Endothelial cell of umbilical vein (primary cell): ENCODE data around the gene ADGRL3. TPM values are rescaled to one million over a fixed set of nuclear protein-coding genes. Genes with fewer than 3 reads are reported as not detected.
"Not testable (repeated sequence)": the region's sequence is repeated elsewhere in the genome, so short reads cannot be mapped to it uniquely, and the experiment has no call there.

Source experiments
- BruUV-seq: library from RNA; stranded (reverse); fragments of 400-500 nt; replicated peaks from 2 replicates; lab custom pipeline; 2021; lab: Mats Ljungman, UMichigan
- CTCF ChIA-PET: fragments of 300-600, 350-600 bp; sonication (Branson Sonifier 250); formaldehyde crosslinking; loops from one replicate; lab custom pipeline; 2021; ENCODE audit warnings: antibody characterized with exemption, inconsistent platforms; lab: Charles Lee
- POLR2A ChIA-PET: fragments of 300-600, 350-600 bp; sonication (Branson Sonifier 250); formaldehyde crosslinking; loops from one replicate; lab custom pipeline; 2021; ENCODE audit warnings: antibody characterized with exemption, inconsistent platforms; lab: Charles Lee
- DNase-seq: peaks from one replicate; pipeline ENCODE4 v3.0.0-alpha.2; 2011; ENCODE audit warnings: low read depth, low spot score
- FAIRE-seq: peaks from 2 replicates; lab custom pipeline; 2011; peaks lifted over from hg19 to GRCh38; lab: Jason Lieb, UNC
- H2AFZ ChIP-seq: 2 replicates; pipeline ENCODE4 v1.6.0; 2012; ENCODE audit warnings: low read depth, low read length, control low read depth, inconsistent platforms
- H3K27ac ChIP-seq: 2 replicates; pipeline ENCODE4 v1.5.1; 2011; ENCODE audit warnings: low read depth, mild to moderate bottlenecking, control low read depth, low read length, moderate library complexity; ENCODE audit not compliant: insufficient read depth
- H3K27me3 ChIP-seq, 2 experiments: 2 replicates each; pipeline versions ENCODE4 v1.6.0 to v1.6.1; 2011; ENCODE audit warnings: low read length in 2 of 2, mixed read lengths in 1 of 2; ENCODE audit not compliant: control insufficient read depth in 2 of 2, insufficient read depth in 2 of 2
- H3K36me3 ChIP-seq, 2 experiments: 2 replicates in 1 of 2; 3 replicates in 1 of 2; pipeline ENCODE4 v1.5.1; 2011; ENCODE audit warnings: low read length in 2 of 2, mild to moderate bottlenecking in 1 of 2, moderate library complexity in 1 of 2; ENCODE audit not compliant: control insufficient read depth in 2 of 2, insufficient read depth in 2 of 2; ENCODE audit errors: extremely low read depth in 1 of 2
- H3K4me1 ChIP-seq: 3 replicates; pipeline ENCODE4 v1.5.1; 2011; ENCODE audit warnings: mild to moderate bottlenecking, low read length; ENCODE audit not compliant: control insufficient read depth, insufficient read depth; ENCODE audit errors: extremely low read depth
- H3K4me2 ChIP-seq: 2 replicates; pipeline ENCODE4 v1.6.1; 2011; ENCODE audit warnings: low read length, control low read depth, mixed read lengths; ENCODE audit not compliant: insufficient read depth
- H3K4me3 ChIP-seq, 3 experiments: fragments of 200-600 bp in 1 of 3; sonication (generic), shearing (Covaris generic) in 1 of 3; replicated peaks in 1 of 3; 2 replicates each; pipeline ENCODE4 v1.5.1; 2011 to 2016; ENCODE audit warnings: control low read depth in 3 of 3, low read length in 3 of 3, mild to moderate bottlenecking in 2 of 3, inconsistent platforms in 1 of 3, low read depth in 1 of 3, moderate library complexity in 1 of 3; ENCODE audit not compliant: insufficient read depth in 1 of 3
- H3K79me2 ChIP-seq: 2 replicates; pipeline ENCODE4 v1.6.0; 2012; ENCODE audit warnings: low read length, inconsistent platforms; ENCODE audit not compliant: control insufficient read depth, insufficient read depth
- H3K9ac ChIP-seq: replicated peaks from 2 replicates; pipeline ENCODE3; 2011; ENCODE audit warnings: low read length, control low read depth; ENCODE audit not compliant: insufficient read depth; ENCODE audit errors: extremely low read depth
- H3K9me1 ChIP-seq: replicated peaks from 3 replicates; pipeline ENCODE4 v1.6.0; 2011; ENCODE audit warnings: mild to moderate bottlenecking, low read length; ENCODE audit not compliant: control insufficient read depth, insufficient read depth; ENCODE audit errors: extremely low read depth
- H3K9me3 ChIP-seq: replicated peaks from 2 replicates; pipeline ENCODE4 v1.5.1; 2012; ENCODE audit warnings: low read length, inconsistent platforms; ENCODE audit not compliant: control insufficient read depth, insufficient read depth
- H4K20me1 ChIP-seq: replicated peaks from 2 replicates; pipeline ENCODE3; 2011; ENCODE audit warnings: mild to moderate bottlenecking, low read length; ENCODE audit not compliant: control insufficient read depth, insufficient read depth; ENCODE audit errors: extremely low read depth
- EZH2 ChIP-seq: IDR thresholded peaks from 2 replicates; pipeline ENCODE4 v1.6.1; 2012; ENCODE audit warnings: borderline replicate concordance, low read depth, mild to moderate bottlenecking, moderate library complexity, low read length, inconsistent platforms; ENCODE audit not compliant: severe bottlenecking
- FOS ChIP-seq: IDR thresholded peaks from 2 replicates; pipeline ENCODE4 v1.6.1; 2011; ENCODE audit warnings: mild to moderate bottlenecking, low read length, moderate library complexity, borderline replicate concordance; ENCODE audit not compliant: insufficient read depth
- GATA2 ChIP-seq: IDR thresholded peaks from 2 replicates; pipeline ENCODE4 v1.7.0; 2011; ENCODE audit warnings: low read depth, mild to moderate bottlenecking, moderate library complexity, mixed read lengths, low read length; ENCODE audit not compliant: insufficient read length, insufficient read depth
- JUN ChIP-seq: IDR thresholded peaks from 2 replicates; pipeline ENCODE4 v1.6.1; 2011; ENCODE audit warnings: borderline replicate concordance, low read depth; ENCODE audit not compliant: insufficient read length, insufficient read depth
- MAX ChIP-seq: IDR thresholded peaks from 2 replicates; pipeline ENCODE4 v1.6.1; 2011; ENCODE audit not compliant: insufficient read depth, insufficient read length
- MYC ChIP-seq: IDR thresholded peaks from one replicate; pipeline ENCODE4 v1.6.1; 2011; ENCODE audit warnings: mild to moderate bottlenecking, low read depth, low read length
- POLR2A ChIP-seq: IDR thresholded peaks from 2 replicates; pipeline ENCODE4 v1.6.1; 2012; ENCODE audit warnings: low read depth, mild to moderate bottlenecking, control low read depth, low read length
- POLR2AphosphoS5 ChIP-seq: IDR thresholded peaks from 2 replicates; pipeline ENCODE4 v1.6.1; 2012; ENCODE audit warnings: low read depth, mild to moderate bottlenecking, control low read depth, low read length, moderate library complexity; ENCODE audit not compliant: insufficient read depth
- dilution Hi-C: fragments of 300-500 bp; cut with MboI; formaldehyde crosslinking; loops from one replicate; pipeline ENCODE4 v1.15.0; 2019; ENCODE audit warnings: low sequenced_read_pairs; ENCODE audit not compliant: extremely low pct_ligation_motif_present
- intact Hi-C: fragments of 100-400 bp; cut with micrococcal nuclease; formaldehyde crosslinking; loops from one replicate; pipeline ENCODE4 v1.10.0; 2022
- polyA plus RNA-seq, 4 experiments: library from polyadenylated mRNA; depleted of rRNA in 3 of 4; stranded (reverse) in 3 of 4; unstranded in 1 of 4; fragments of >200 nt; gene quantifications; 2 replicates each; pipeline versions ENCODE4 v1.2.1 to v1.2.3, GENCODE V29; 2011 to 2012; ENCODE audit warnings: missing spikeins in 1 of 4
- total RNA-seq: library from RNA; stranded (reverse); gene quantifications from 2 replicates; pipeline ENCODE4 v1.2.3, GENCODE V29; 2021
- TF ChIP-seq, protein P1 (sequence below), 2 donors: IDR thresholded peaks; 1 replicate in 1 of 2; 2 replicates in 1 of 2; pipeline ENCODE4 v1.5.1; 2011; ENCODE audit warnings: low read length in 2 of 2, mild to moderate bottlenecking in 2 of 2, moderate library complexity in 2 of 2, control low read depth in 1 of 2, inconsistent platforms in 1 of 2, low read depth in 1 of 2; ENCODE audit not compliant: insufficient read depth in 1 of 2; ENCODE audit errors: extremely low read depth in 1 of 2

ADGRL3 gene
- total and polyA plus RNA-seq, 2 donors (not counting 3 experiments of a cell fraction or from before 2014, with no cell fraction given): not detected

- intact Hi-C loops: no loop called here
- no peaks in the 10 kb centered on the region for H3K9me3 ChIP-seq
- H3K4me2 ChIP-seq: no peak overlapping the region
- no peaks in the 10 kb centered on the region for H3K36me3 ChIP-seq
- dilution Hi-C loops: no loop called here
- CTCF ChIA-PET: no interaction called here
- H3K4me3 ChIP-seq: no peak overlapping the region
- FAIRE-seq: no peak
- TF ChIP-seq EZH2 (no peak), JUN (no peak), MYC (no peak), POLR2A (no peak), POLR2AphosphoS5 (no peak), FOS (no peak), GATA2 (no peak), MAX (no peak)
- TF ChIP-seq, protein P1, sequence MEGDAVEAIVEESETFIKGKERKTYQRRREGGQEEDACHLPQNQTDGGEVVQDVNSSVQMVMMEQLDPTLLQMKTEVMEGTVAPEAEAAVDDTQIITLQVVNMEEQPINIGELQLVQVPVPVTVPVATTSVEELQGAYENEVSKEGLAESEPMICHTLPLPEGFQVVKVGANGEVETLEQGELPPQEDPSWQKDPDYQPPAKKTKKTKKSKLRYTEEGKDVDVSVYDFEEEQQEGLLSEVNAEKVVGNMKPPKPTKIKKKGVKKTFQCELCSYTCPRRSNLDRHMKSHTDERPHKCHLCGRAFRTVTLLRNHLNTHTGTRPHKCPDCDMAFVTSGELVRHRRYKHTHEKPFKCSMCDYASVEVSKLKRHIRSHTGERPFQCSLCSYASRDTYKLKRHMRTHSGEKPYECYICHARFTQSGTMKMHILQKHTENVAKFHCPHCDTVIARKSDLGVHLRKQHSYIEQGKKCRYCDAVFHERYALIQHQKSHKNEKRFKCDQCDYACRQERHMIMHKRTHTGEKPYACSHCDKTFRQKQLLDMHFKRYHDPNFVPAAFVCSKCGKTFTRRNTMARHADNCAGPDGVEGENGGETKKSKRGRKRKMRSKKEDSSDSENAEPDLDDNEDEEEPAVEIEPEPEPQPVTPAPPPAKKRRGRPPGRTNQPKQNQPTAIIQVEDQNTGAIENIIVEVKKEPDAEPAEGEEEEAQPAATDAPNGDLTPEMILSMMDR (IDR thresholded peaks at IDR 0.05; ENCODE audit: extremely low read depth in 1 of 2, insufficient read depth in 1 of 2, low read depth in 1 of 2, low read length in 2 of 2): no peak
- H3K27me3 ChIP-seq: no peaks in the 10 kb centered on the region
- H4K20me1 ChIP-seq: no peaks in the 10 kb centered on the region
- H3K79me2 ChIP-seq: no peaks in the 10 kb centered on the region
- no peak for DNase-seq
- POLR2A ChIA-PET: no interaction called here
- no peaks in the 10 kb centered on the region for H3K9me1 ChIP-seq
- no peak overlapping the region for H3K9ac ChIP-seq
- no peak overlapping the region for H3K27ac ChIP-seq
- BruUV-seq: no TSS peak
- H3K4me1 ChIP-seq: no peaks in the 10 kb centered on the region
- H2AFZ ChIP-seq: no peak overlapping the region
These were observed 553.6 kb downstream of the ADGRL3 start for GRCh38 chr4:61753739-61754138.

DNA sequence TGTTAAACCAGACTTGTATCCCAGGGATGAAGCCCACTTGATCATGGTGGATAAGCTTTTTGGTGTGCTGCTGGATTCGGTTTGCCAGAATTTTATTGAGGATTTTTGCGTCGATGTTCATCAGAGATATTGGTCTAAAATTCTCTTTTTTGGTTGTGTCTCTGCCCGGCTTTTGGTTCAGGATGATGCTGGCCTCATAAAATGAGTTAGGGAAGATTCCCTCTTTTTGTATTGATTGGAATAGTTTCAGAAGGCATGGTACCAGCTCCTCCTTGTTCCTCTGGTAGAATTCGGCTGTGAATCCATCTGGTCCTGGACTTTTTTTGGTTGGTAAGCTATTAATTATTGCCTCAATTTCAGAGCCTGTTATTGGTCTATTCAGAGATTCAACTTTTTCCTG is 556.8 kb downstream of the ADGRL3 start:
- dilution Hi-C loops: not testable (repeated sequence)

DNA sequence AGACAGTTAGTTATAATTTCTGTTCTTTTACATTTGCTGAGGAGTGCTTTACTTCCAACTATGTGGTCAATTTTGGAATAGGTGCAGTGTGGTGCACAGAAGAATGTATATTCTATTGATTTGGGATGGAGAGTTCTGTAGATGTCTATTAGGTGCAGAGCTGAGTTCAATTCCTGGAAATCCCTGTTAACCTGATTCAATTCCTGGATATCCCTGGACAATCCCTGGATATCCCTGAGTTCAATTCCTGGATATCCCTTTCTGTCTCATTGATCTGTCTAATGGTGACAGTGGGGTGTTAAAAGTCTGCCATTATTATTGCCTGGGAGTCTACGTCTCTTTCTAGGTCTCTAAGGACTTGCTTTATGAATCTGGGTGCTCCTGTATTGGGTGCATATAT is 557.9 kb downstream of the ADGRL3 start:
- H3K4me2 ChIP-seq, intact Hi-C loops, H2AFZ ChIP-seq, H3K36me3 ChIP-seq, DNase-seq, H4K20me1 ChIP-seq, H3K79me2 ChIP-seq, H3K27ac ChIP-seq, POLR2A ChIA-PET, CTCF ChIA-PET, H3K4me1 ChIP-seq, H3K9ac ChIP-seq, FAIRE-seq, H3K9me3 ChIP-seq, dilution Hi-C loops, BruUV-seq, H3K27me3 ChIP-seq, H3K9me1 ChIP-seq, H3K4me3 ChIP-seq: not testable (repeated sequence)

More for the DNA sequence above, 556.8 kb downstream of the ADGRL3 start:
- H3K27ac ChIP-seq, CTCF ChIA-PET, H3K9me1 ChIP-seq, POLR2A ChIA-PET, H3K4me3 ChIP-seq, BruUV-seq, H3K9ac ChIP-seq, H3K79me2 ChIP-seq, H3K27me3 ChIP-seq, H3K4me2 ChIP-seq, H3K36me3 ChIP-seq, H3K9me3 ChIP-seq, H3K4me1 ChIP-seq, DNase-seq, H4K20me1 ChIP-seq, H2AFZ ChIP-seq, FAIRE-seq, intact Hi-C loops: not testable (repeated sequence)
